ENCODE data around the gene LRFN2. TPM values are rescaled to one million over a fixed set of nuclear protein-coding genes. Genes with fewer than 3 reads are reported as not detected.

The LRFN2 gene
- total RNA-seq, 1 experiment from 2014 or later: not detected

DNA sequence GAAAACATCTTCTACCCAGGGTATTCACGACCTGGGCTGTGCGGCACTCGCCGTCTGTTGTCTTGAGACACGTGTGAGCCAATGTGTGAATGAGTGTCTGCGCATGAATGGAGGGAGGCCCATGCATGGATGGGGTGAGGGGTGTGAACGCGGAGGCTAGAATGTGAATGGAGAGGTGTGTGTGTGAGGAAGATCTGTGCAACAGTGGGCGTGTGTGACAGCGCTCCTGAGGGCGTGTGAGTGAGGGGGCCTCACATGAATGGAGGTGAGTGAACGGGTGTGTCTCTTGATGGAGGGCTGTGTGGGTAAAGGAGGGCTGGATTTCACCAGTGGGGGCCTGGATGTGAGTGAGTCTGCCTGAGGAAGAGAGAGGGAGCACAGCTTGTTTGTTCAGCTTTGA lies 146.0 kb downstream of the LRFN2 start:
- Histone ChIP-seq H3K36me3 (no peaks in the 10 kb centered on the region), H3K9me3 (replicated peaks) (no peaks in the 10 kb centered on the region), H3K27ac (no peak overlapping the region), H3K4me1 (no peaks in the 10 kb centered on the region), H3K27me3 (no peaks in the 10 kb centered on the region; the same call in 1 of the 2 replicates), H3K4me3 (no peak overlapping the region)
- no peak for DNase-seq

DNA sequence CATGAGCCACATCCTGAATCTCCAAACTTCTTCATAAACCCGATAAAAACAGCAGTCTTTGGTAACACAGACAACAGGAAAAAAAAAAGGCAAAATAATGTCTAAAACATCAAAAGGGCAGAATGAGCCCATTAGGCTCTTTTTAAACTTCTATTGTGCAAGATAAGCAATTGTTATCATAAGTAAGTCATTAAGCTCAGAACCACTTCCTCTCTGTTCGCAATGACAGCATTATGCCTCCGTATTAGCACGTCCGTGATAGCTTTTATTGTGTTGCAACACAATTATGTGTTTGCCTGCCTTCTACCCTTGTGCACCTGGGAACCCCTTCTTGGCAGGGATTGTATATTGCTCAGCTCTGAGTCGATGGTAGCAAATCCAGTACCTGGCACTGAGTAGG lies 147.1 kb downstream of the LRFN2 start:
- no peaks in the 10 kb centered on the region for H3K36me3 ChIP-seq
- H3K4me3 ChIP-seq: no peak overlapping the region
- no peaks in the 10 kb centered on the region; the same call in 1 of the 2 replicates for H3K27me3 ChIP-seq
- H3K9me3 ChIP-seq (replicated peaks): no peaks in the 10 kb centered on the region
- H3K4me1 ChIP-seq: no peaks in the 10 kb centered on the region
- no peak for DNase-seq
- H3K27ac ChIP-seq: no peak overlapping the region

DNA sequence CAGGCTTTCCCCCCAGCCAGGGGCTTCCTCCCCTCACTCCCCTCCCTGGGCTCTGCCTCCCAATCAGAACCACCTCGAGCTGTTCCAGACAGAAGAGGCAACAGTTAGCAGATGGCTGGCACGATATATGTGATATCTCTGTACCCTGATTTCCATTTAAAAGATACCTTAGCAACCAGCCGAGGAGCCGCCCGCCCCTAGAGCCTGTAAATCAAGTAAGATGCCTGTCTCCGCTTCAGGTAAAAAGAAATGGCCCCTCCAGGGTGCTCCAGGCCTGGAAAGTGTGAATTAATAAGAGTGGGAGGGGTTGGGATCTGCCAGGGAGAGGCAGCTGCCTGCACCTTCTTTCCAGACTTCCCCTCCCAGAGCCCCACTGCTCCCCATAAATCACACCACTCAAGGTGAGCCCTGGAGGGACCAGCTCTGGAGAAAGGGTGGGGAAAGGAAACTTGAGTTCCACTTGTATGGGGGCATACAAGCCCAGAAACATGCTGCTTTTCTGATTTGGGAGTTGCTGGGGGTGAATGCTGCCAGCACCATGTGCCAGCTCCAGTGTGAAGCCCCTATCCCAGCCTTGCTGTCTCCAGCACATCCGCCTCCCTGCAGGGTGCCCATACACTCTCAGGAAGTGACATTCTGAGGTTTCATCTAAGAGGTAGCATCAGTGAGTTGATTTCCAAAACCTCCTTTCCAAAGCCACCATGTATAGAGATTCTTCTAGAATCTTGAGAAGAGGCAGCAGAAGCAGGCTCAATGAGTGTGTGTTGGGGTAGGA lies 148.0 kb downstream of the LRFN2 start:
- H3K4me1 ChIP-seq: no peaks in the 10 kb centered on the region
- no peak for DNase-seq
- H3K27ac ChIP-seq: no peak overlapping the region
- H3K4me3 ChIP-seq: no peak overlapping the region
- no peaks in the 10 kb centered on the region for H3K9me3 ChIP-seq (replicated peaks)
- H3K27me3 ChIP-seq: no peaks in the 10 kb centered on the region; the same call in 1 of the 2 replicates
- H3K36me3 ChIP-seq: no peaks in the 10 kb centered on the region

DNA sequence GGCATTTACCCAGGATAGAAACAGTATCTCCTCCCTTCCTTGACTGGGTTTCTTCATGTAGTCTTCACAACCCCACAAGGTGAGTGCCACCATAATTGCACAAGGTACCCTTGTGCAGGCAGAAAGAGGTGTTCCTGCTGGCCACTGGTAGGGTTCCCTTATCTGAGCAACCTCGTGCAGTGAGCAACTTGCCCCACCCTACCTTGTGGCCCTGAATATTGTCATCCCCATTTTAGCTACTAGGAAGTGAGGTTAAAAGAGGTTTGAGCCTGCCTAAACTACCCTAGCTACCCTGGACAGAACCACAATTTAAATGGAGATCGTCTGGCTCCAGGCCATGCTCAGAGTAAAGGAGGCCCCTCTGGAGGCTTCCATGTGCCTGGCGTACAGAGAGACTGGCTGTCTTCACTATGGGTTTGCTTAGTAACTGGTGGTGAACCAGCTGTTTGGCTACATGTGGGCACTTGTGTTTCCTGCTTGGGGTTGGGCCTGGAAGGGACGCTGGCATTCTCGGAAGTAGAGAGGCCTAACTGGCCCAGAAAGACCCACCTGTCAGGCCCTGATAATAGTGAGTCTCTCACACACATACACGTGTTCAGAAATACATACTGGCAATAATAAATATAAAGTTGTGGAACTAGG lies 148.8 kb downstream of the LRFN2 start:
- H3K4me3 ChIP-seq: no peak overlapping the region

DNA sequence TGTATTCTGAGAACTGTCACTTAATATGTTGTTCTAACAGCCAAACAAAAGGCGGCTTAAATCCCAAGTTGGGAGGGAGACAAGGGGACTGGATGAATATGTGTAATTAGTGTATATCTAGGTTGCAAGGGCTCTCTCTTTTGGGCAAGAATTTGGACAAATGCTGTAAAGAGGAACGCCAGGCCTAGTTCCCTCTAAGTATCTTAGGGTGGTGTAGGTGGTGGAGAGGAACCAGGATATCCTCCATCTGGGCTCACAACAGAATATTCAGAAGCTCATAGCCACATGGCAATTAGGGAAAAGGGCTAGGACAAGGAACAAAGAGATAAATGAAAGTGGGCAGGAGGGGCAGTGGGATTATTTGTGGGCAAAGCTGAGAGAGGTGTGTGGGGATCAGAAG lies 149.5 kb downstream of the LRFN2 start:
- no peak for DNase-seq
- no peaks in the 10 kb centered on the region for H3K4me1 ChIP-seq

More for the DNA sequence above, 148.8 kb downstream of the LRFN2 start:
- DNase-seq: no peak
- Histone ChIP-seq H3K36me3 (no peaks in the 10 kb centered on the region), H3K4me1 (no peaks in the 10 kb centered on the region), H3K27me3 (no peaks in the 10 kb centered on the region; the same call in 1 of the 2 replicates), H3K27ac (no peak overlapping the region), H3K9me3 (replicated peaks) (no peaks in the 10 kb centered on the region)

DNA sequence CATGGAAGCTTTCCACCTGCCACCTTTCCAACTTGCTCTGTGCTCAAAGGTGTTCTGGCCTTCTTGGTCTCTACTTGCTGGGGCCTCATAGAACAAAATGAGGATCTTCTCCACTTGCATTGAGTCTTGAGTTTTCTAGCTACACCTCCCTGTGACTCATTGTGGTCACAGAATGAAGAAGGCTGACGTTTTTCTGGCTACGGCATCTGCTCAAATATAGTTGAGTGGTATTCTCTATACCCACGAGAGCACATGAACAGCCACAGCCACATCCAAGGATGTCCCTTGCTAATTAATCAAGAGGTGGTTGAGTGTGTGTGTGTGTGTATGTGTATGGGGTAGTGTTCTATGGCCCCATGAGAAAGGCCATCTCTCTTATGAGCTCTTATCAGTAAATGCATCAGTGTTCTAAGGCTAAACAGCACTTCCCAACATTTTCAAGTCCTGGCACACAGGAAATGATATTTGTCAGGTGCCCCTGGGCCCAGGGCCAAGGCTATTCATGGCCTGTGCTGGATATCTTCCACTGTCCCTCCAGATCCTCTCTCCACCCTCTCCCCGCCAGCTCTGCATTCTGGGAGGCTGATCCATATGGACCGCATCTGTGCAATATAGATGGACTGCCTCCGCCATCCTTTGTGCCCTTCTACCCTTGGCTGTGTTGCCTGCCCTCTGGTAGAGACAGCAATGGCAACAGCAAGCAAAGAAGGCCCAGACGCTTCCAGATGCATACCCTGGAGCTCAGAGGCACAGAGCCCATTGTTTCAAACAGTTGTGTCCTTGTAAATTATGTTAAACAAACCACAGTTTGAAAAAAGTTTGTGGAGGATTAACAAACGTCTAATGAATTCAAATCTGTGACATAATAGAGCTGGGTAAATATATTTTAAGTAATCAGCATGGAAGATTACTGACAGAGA lies 150.2 kb downstream of the LRFN2 start:
- no peak overlapping the region for H3K27ac ChIP-seq

More for the DNA sequence above, 149.5 kb downstream of the LRFN2 start:
- Histone ChIP-seq H3K27ac (no peak overlapping the region), H3K9me3 (replicated peaks) (no peaks in the 10 kb centered on the region), H3K36me3 (no peaks in the 10 kb centered on the region), H3K4me3 (no peak overlapping the region), H3K27me3 (no peaks in the 10 kb centered on the region)

DNA sequence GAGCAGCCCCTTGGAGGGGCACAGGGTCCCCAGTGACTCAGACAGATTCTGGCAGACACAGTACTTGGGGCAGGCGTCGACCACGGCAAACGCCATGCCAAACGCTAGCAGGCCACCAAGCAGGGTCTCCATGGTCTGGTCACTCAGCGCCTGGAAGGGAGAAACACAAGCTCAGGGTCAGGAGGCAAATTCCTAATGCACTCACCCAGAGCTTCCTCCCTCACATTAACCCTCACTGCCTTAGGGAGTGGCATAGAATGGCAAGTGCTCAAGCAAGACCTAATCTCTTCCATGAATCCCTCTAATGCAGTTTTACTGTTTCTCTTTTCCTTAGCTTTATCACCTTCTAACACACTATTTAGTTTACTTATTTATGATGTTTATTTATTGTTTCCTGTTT lies 154.2 kb downstream of the LRFN2 start:
- DNase-seq: no peak
- H3K27ac ChIP-seq: no peak overlapping the region
- no peaks in the 10 kb centered on the region for H3K4me1 ChIP-seq
- H3K27me3 ChIP-seq: no peaks in the 10 kb centered on the region
- no peaks in the 10 kb centered on the region for H3K36me3 ChIP-seq
- no peak overlapping the region for H3K4me3 ChIP-seq
- no peaks in the 10 kb centered on the region for H3K9me3 ChIP-seq (replicated peaks)

More for the DNA sequence above, 150.2 kb downstream of the LRFN2 start:
- Histone ChIP-seq H3K4me1 (no peaks in the 10 kb centered on the region), H3K4me3 (no peak overlapping the region), H3K27me3 (no peaks in the 10 kb centered on the region), H3K9me3 (replicated peaks) (no peaks in the 10 kb centered on the region), H3K36me3 (no peaks in the 10 kb centered on the region)
- DNase-seq: no peak

DNA sequence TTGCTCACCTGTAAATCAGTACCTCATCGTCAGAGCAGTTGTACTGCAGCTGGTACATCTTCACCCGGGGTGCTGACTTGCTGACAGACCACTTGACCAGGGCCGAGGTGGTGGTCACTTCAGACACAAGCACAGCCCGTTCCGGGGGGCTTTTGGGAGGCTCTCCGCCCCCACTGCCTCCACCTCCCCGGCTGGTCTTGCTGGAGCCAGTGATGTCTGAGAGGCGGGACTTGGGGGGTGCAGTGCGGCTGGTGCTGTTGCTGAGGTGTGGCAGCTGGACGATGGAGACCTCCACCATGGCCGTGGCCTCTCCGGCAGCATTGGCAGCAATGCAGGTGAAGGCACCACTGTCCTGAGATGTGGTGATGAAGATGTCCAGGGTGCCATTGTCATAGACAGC lies 155.5 kb downstream of the LRFN2 start:
- no peak overlapping the region for H3K27ac ChIP-seq
- H3K9me3 ChIP-seq (replicated peaks): no peaks in the 10 kb centered on the region
- H3K4me3 ChIP-seq: no peak overlapping the region
- no peaks in the 10 kb centered on the region for H3K27me3 ChIP-seq
- no peak for DNase-seq
- H3K4me1 ChIP-seq: no peaks in the 10 kb centered on the region
- H3K36me3 ChIP-seq: no peaks in the 10 kb centered on the region

DNA sequence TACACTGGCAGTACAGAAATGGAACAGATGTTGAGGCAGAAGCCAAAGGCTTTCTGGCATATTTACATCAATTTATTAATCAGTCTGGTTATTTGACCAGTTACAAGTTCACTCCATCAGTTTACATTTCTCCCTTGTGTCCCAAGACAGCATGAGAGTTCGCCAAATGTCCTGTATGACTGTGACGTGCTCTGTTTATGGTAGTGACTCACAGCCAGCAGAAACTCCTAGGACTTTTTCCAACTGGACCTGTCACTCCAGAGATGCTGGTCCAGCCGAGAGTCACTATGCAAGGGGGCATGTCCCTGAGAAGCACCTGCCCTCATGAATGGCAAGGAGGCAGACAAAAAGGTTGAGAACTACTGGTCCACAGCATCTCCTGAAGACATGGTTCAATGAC lies 160.0 kb downstream of the LRFN2 start:
- Histone ChIP-seq H3K27me3 (no peaks in the 10 kb centered on the region), H3K4me3 (no peak overlapping the region), H3K9me3 (replicated peaks) (no peaks in the 10 kb centered on the region), H3K27ac (no peak overlapping the region), H3K4me1 (0 out of 2 replicates have a peak, but pooled peaks cover 2% of the 10 kb centered on the region), H3K36me3 (no peaks in the 10 kb centered on the region)
- no peak for DNase-seq

DNA sequence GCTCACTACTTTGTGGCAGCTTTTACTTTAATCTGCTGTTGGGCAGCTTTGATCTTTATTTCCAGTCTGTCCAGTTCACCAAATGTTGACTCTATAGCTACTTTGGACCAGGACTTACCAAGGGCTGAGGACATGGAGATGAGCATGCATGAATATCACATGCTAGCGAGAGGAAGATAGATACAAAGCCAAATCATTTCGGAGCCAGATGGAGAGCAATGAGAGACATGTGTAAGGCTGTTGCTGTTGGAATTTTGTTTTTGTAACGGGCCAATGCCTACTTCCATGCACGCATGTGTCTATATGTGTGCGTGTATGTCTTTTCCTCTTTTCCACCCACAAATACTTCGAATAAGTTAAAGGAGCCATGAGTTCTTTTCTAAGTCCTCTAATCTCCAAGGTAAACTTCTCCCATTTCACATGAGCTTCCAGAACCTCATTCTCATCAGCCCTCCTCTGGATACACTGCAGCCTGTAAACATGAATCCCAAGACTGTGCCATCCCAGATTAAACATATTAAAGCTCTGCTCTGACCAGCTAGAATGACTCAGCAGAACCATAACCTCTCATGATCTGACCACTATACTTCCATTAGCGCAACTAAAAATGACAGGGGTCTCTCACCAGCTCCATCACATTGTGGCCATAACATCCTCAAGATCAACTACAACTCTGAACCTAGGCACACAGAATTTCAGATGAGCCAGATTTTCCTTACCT lies 160.7 kb downstream of the LRFN2 start:
- no peak for DNase-seq
- H3K36me3 ChIP-seq: no peaks in the 10 kb centered on the region
- H3K4me1 ChIP-seq: 0 out of 2 replicates have a peak, but pooled peaks cover 2% of the 10 kb centered on the region
- H3K27me3 ChIP-seq: no peaks in the 10 kb centered on the region
- H3K4me3 ChIP-seq: no peak overlapping the region
- H3K27ac ChIP-seq: no peak overlapping the region
- no peaks in the 10 kb centered on the region for H3K9me3 ChIP-seq (replicated peaks)

DNA sequence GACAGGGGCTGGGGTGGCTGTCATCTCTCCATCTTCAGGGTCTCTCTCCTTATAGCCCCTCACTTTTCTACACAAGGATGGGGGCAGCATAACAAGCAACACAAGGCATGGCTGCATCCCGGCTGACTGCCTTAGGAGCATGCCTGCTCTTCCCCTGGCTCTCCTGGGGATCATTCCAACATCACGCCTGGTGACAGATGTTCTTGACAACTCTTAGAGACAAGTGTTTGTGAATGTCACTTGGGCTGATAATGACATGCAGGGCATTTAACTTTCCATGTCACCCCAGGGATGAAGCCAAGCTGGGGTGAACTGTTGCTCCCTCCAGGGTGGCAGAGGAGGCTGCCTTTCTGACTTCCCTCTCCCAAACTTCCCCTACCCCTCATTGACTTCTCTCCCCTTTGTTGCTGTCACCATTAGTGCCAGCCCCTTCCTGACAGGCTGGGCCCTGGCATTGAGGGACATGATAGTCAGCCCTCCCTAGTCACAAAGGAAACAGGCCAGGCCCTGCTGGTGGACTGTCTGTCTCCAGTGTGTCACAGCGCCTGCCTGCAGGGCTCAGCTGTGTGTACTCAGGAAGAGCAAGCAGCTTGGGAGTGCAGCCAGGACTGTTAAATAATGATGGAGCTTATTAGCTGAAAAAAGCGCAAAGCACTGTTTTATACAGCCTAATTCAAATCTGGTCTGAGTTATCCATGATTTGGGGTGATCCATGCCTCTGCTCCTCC lies 161.8 kb downstream of the LRFN2 start:
- no peaks in the 10 kb centered on the region for H3K27me3 ChIP-seq
- H3K4me3 ChIP-seq: no peak overlapping the region
- 0 out of 2 replicates have a peak, but pooled peaks cover 2% of the 10 kb centered on the region for H3K4me1 ChIP-seq
- no peaks in the 10 kb centered on the region for H3K36me3 ChIP-seq
- H3K27ac ChIP-seq: no peak overlapping the region
- no peak for DNase-seq
- no peaks in the 10 kb centered on the region for H3K9me3 ChIP-seq (replicated peaks)

DNA sequence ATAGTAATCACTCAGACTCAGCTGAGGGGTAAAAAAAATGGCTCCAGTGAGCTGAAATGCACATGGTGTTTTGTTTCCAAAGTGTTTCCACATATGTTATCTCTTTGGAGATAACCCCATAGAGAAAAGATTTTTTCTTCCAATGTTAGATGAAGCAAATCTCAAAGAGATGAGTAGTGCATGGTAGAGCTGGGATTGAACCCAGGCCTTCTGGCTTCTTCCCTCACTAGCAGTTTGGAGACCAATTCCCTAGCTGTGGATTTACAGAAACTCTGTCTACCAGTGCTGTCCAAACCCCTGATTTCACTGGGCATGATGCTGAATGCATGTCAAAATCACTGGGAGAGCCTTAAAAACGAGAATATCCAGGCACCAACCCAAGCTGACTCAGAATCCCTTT lies 165.1 kb downstream of the LRFN2 start:
- H3K27ac ChIP-seq: no peak overlapping the region
- DNase-seq: no peak
- 0 out of 2 replicates have a peak, but pooled peaks cover 2% of the 10 kb centered on the region for H3K4me1 ChIP-seq
- no peak overlapping the region for H3K4me3 ChIP-seq
- no peaks in the 10 kb centered on the region for H3K9me3 ChIP-seq (replicated peaks)
- no peaks in the 10 kb centered on the region for H3K36me3 ChIP-seq
- no peaks in the 10 kb centered on the region for H3K27me3 ChIP-seq

DNA sequence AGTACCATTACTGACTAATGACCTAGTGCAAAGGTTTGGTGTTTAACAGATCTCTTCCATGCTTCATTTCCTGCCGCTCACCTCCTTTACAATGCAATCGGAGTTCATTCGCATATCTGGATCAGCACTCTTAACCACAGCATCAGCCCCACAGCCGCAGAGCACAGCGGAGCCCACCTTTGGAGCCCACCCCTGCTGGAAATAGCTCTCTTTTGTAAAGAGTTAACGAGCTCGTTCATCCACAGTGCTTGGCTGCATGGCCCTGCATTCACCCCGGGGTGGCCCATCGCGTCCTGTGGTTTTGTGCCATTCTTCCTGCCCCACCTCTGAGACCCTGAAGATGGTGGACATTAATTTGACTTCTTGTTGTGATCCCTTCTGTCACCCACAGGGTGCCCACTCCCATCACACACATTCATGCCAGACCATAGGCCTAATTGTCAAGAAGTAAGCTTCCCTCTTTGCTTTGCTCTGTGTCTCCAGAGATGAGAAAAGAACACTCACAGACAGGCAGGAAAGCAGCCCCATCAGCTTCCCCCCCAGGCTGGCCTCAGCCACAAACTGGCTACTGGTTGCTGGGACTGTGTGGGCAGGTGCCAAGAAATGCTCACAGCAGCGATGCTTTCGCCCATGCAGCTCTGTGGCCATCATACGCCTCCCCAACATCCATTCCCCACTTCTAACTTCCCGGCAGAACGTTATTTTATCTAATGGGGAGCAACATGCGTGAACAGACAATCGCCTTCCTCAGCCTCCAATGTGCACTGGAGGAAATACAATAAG lies 167.0 kb downstream of the LRFN2 start:
- Histone ChIP-seq H3K9me3 (replicated peaks) (no peaks in the 10 kb centered on the region), H3K4me1 (0 out of 2 replicates have a peak, but pooled peaks cover 2% of the 10 kb centered on the region), H3K27ac (no peak overlapping the region), H3K4me3 (no peak overlapping the region), H3K36me3 (no peaks in the 10 kb centered on the region), H3K27me3 (no peaks in the 10 kb centered on the region)
- no peak for DNase-seq
